GM19452 (cell line): ENCODE data around the gene ANKS1B.

Experiments used
- ATAC-seq: cut with Tn5 transposase; IDR thresholded peaks from one replicate; pipeline ENCODE4 v1.9.1; 2021; ENCODE audit not compliant: unreplicated experiment

The ANKS1B gene

GRCh38 chr12:98908866-98909265 is 1075.9 kb downstream of the ANKS1B start:
- ATAC-seq = no peak

- ATAC-seq = no peak
Observed at GRCh38 chr12:98903875-98904274, 1080.9 kb downstream of the ANKS1B start.

- ATAC-seq = no peak
Observed at GRCh38 chr12:98901189-98901588, 1083.5 kb downstream of the ANKS1B start.

- no peak for ATAC-seq
Observed at GRCh38 chr12:98896938-98897337, 1087.8 kb downstream of the ANKS1B start.

- no peak for ATAC-seq
Observed at GRCh38 chr12:98895086-98895651, 1089.6 kb downstream of the ANKS1B start.

- no peak for ATAC-seq
Observed at GRCh38 chr12:98894412-98895085, 1090.2 kb downstream of the ANKS1B start.

- no peak for ATAC-seq
Observed at GRCh38 chr12:98893675-98894411, 1090.9 kb downstream of the ANKS1B start.

- ATAC-seq = no peak
Observed at GRCh38 chr12:98893126-98893674, 1091.5 kb downstream of the ANKS1B start.

- ATAC-seq = no peak
Observed at GRCh38 chr12:98885778-98886177, 1099.0 kb downstream of the ANKS1B start.

GRCh38 chr12:98883231-98883630 is 1101.5 kb downstream of the ANKS1B start:
- ATAC-seq = no peak

GRCh38 chr12:98882526-98882925 is 1102.2 kb downstream of the ANKS1B start:
- ATAC-seq = no peak

- ATAC-seq = no peak
Observed at GRCh38 chr12:98873776-98874175, 1111.0 kb downstream of the ANKS1B start.

- no peak for ATAC-seq
Observed at GRCh38 chr12:98870504-98870903, 1114.2 kb downstream of the ANKS1B start.

- no peak for ATAC-seq
Observed at GRCh38 chr12:98869886-98870503, 1114.7 kb downstream of the ANKS1B start.

GRCh38 chr12:98868538-98868937 is 1116.2 kb downstream of the ANKS1B start:
- ATAC-seq = no peak

GRCh38 chr12:98868076-98868475 is 1116.7 kb downstream of the ANKS1B start:
- ATAC-seq = no peak

- no peak for ATAC-seq
Observed at GRCh38 chr12:98864363-98864762, 1120.4 kb downstream of the ANKS1B start.

GRCh38 chr12:98863167-98863566 is 1121.6 kb downstream of the ANKS1B start:
- ATAC-seq = no peak

- ATAC-seq = no peak
Observed at GRCh38 chr12:98861251-98861650, 1123.5 kb downstream of the ANKS1B start.

- no peak for ATAC-seq
Observed at GRCh38 chr12:98856897-98857540, 1127.7 kb downstream of the ANKS1B start.

GRCh38 chr12:98852181-98852580 is 1132.6 kb downstream of the ANKS1B start:
- ATAC-seq = no peak
